Activated CD4-positive, alpha-beta T cell treated with anti-CD3 and anti-CD28 coated beads for 36 hours (primary cell): ENCODE results near the gene FLAD1. TPM values are rescaled to one million over a fixed set of nuclear protein-coding genes. Genes with fewer than 3 reads are reported as not detected.

Source experiments
- ATAC-seq: fragments of 200-7000 bp; cut with Tn5 transposase; one replicate; pipeline ENCODE4 v1.10.0; 2021; ENCODE audit warnings: mild to moderate bottlenecking, moderate library complexity
- CTCF ChIA-PET: fragments of 350-600 bp; sonication (Branson Sonifier 250); formaldehyde crosslinking; loops from one replicate; lab custom pipeline; 2021; ENCODE audit warnings: antibody characterized with exemption; lab: Charles Lee
- POLR2A ChIA-PET: fragments of 350-600 bp; sonication (Branson Sonifier 250); formaldehyde crosslinking; loops from one replicate; lab custom pipeline; 2021; ENCODE audit warnings: antibody characterized with exemption, inconsistent platforms; lab: Charles Lee
- DNase-seq: peaks from one replicate; pipeline ENCODE4 v3.0.0-alpha.2; 2020
- H3K27ac Mint-ChIP-seq: one replicate; pipeline ENCODE4 v1.8.0; 2021; ENCODE audit warnings: mixed read lengths
- H3K27me3 Mint-ChIP-seq: one replicate; pipeline ENCODE4 v1.8.0; 2021; ENCODE audit warnings: mixed read lengths
- H3K36me3 Mint-ChIP-seq: one replicate; pipeline ENCODE4 v1.8.0; 2021; ENCODE audit warnings: low read depth, mixed read lengths
- H3K4me1 Mint-ChIP-seq: one replicate; pipeline ENCODE4 v1.8.0; 2021; ENCODE audit warnings: mixed read lengths
- H3K4me3 Mint-ChIP-seq: one replicate; pipeline ENCODE4 v1.8.0; 2021; ENCODE audit warnings: mild to moderate bottlenecking, moderate library complexity, mixed read lengths
- H3K9me3 Mint-ChIP-seq: one replicate; pipeline ENCODE4 v1.8.0; 2021; ENCODE audit warnings: low read depth, mixed read lengths
- intact Hi-C, 2 experiments: fragments of 100-400 bp; cut with DNase I in 1 of 2; cut with micrococcal nuclease in 1 of 2; formaldehyde crosslinking; loops; one replicate each; pipeline versions ENCODE4 v1.14.2 to v1.15.1; 2022 to 2024; cut with DNase I, micrococcal nuclease
- microRNA-seq: library from miRNA; unstranded; fragments of <30 nt; microRNA quantifications from one replicate; pipeline ENCODE4 v1.2.0, GENCODE V29; 2021; ENCODE audit warnings: borderline replicate concordance
- total RNA-seq, 2 experiments: library from RNA; stranded (reverse); gene quantifications; one replicate each; pipeline ENCODE4 v1.2.3, GENCODE V29; 2021

The FLAD1 gene
- total RNA-seq, 2 experiments from 2014 or later, result 38.0 to 42.4 TPM

DNA sequence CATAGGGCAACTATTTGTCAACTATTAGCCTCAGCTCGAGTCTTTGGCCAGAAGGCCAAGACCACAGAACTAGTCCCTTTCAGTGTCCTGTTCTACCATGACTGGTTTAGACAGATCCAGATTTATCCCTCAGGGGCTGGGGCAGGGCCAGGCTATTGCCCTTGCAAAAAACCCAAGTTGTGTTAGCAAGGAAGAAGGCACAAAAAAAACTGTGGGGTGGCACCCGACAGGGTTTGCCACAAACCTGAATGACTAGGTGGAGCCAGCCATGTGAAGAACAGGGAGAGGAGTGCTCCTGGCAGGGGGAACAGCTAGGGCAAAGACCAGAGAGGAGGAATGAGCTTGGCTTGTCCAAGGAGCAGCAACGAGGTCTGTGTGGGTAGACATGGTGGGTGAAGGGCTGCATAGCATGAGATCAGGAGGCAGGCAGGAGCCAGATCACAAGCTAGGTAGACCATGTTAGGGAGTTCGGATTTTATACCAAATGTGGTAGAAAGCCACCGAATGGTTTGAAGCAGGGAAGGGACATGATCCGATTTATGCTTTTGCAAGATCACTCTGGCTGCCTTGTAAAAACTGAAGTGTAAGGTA lies 54.8 kb downstream of the FLAD1 start:
- no peaks in the 10 kb centered on the region for H3K9me3 Mint-ChIP-seq
- no peak overlapping the region for H3K4me3 Mint-ChIP-seq
- intact Hi-C loops, result no loop called here
- CTCF ChIA-PET, result interaction anchor here (1.2 to 3.3 kb wide), 3 partner anchors 13 to 21 kb away, joined by 3 to 12 read pairs (median 3); no protein-coding TSS in a partner anchor
- ATAC-seq (no peak), DNase-seq (no peak)
- H3K27ac Mint-ChIP-seq, result no peak overlapping the region
- H3K27me3 Mint-ChIP-seq, result no peaks in the 10 kb centered on the region
- POLR2A ChIA-PET, result no interaction called here
- H3K4me1 Mint-ChIP-seq, result no peaks in the 10 kb centered on the region
- H3K36me3 Mint-ChIP-seq, result no peaks in the 10 kb centered on the region

- Mint-ChIP-seq H3K27me3 (no peaks in the 10 kb centered on the region), H3K36me3 (no peaks in the 10 kb centered on the region), H3K4me1 (no peaks in the 10 kb centered on the region), H3K9me3 (no peaks in the 10 kb centered on the region), H3K4me3 (no peak overlapping the region), H3K27ac (no peak overlapping the region)
- ChIA-PET CTCF (interaction anchor here (0.7 to 3.3 kb wide), 4 partner anchors 14 to 47 kb away, joined by 3 to 12 read pairs (median 3); no protein-coding TSS in a partner anchor), POLR2A (no interaction called here)
- intact Hi-C loops, result no loop called here
- ATAC-seq (no peak), DNase-seq (no peak)
These were observed 55.6 kb downstream of the FLAD1 start for GRCh38 chr1:155038602-155039307.

DNA sequence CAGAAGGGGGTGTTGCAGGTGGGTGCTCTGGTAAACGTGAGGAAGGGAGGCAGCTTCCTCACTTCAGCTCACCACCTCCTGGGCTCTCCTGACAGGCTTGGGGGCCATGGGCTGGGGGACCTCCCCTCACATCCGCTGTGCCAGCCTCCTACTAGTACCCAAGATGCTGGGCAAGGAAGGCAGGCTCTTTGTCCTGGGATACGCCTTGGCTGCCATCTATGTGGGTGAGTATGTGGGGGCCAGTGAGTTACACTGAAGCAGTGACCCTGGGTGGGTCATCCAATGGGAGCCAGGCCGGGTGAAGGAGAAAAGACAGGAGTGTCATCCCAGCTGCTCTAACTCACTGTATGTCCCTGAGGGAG lies 56.1 kb downstream of the FLAD1 start:
- Mint-ChIP-seq H3K27me3 (no peaks in the 10 kb centered on the region), H3K36me3 (no peaks in the 10 kb centered on the region), H3K27ac (no peak overlapping the region), H3K4me1 (no peaks in the 10 kb centered on the region), H3K9me3 (no peaks in the 10 kb centered on the region), H3K4me3 (no peak overlapping the region)
- intact Hi-C loops, result no loop called here
- ChIA-PET CTCF (interaction anchor here (0.7 to 3.3 kb wide), 3 partner anchors 17 to 46 kb away, joined by 3 to 12 read pairs (median 3); no protein-coding TSS in a partner anchor), POLR2A (no interaction called here)
- ATAC-seq (no peak), DNase-seq (no peak)

- Mint-ChIP-seq H3K9me3 (no peaks in the 10 kb centered on the region), H3K36me3 (no peaks in the 10 kb centered on the region), H3K27me3 (no peaks in the 10 kb centered on the region), H3K27ac (no peak overlapping the region), H3K4me3 (no peak overlapping the region), H3K4me1 (peaks cover 10% of the 10 kb centered on the region)
- ChIA-PET CTCF (interaction anchor here (0.8 to 6.5 kb wide), 6 partner anchors 12 to 494 kb away, joined by 3 to 67 read pairs (median 4); no protein-coding TSS in a partner anchor), POLR2A (no interaction called here)
- intact Hi-C loops, result no loop called here
- DNase-seq (no peak), ATAC-seq (no peak)
These were observed 57.4 kb downstream of the FLAD1 start for GRCh38 chr1:155040358-155041093.

Small RNA genes lying within 50 kb of the gene (microRNA-seq; reads per million reads assigned to microRNA genes)
- not detected for gene MIR4258

Other genes with a start within 250 kb of the FLAD1 start
- gene KCNN3, start 113.1 kb upstream of the FLAD1 start, total RNA-seq, result under 1 TPM; 0.18 to 0.25 TPM
- gene PMVK, start 46.6 kb upstream of the FLAD1 start, total RNA-seq, result 10 to 100 TPM; 17.0 to 36.9 TPM
- 10 to 100 TPM; 22.6 to 28.1 TPM for gene PBXIP1, start 27.2 kb upstream of the FLAD1 start, total RNA-seq
- gene PYGO2, start 21.6 kb upstream of the FLAD1 start, total RNA-seq, result 10 to 100 TPM; 24.5 to 25.6 TPM
- gene SHC1, start 12.6 kb upstream of the FLAD1 start, total RNA-seq, result 10 to 100 TPM; 45.9 to 65.7 TPM
- 100 to 1,000 TPM; 190 to 196 TPM for gene CKS1B, start 8.7 kb upstream of the FLAD1 start, total RNA-seq
- gene LENEP, start 10.2 kb downstream of the FLAD1 start, total RNA-seq, result under 1 TPM; 0.79 to 0.80 TPM
- gene ZBTB7B, start 19.5 kb downstream of the FLAD1 start, total RNA-seq, result 100 to 1,000 TPM in 1 of 2 experiments, 10 to 100 TPM in 1; 94.0 to 105 TPM
- under 1 TPM; 0.46 to 0.67 TPM for gene DCST2, start 50.4 kb downstream of the FLAD1 start, total RNA-seq
- gene DCST1, start 50.5 kb downstream of the FLAD1 start, total RNA-seq, result not detected
- gene ADAM15, start 68.0 kb downstream of the FLAD1 start, total RNA-seq, result 10 to 100 TPM; 42.4 to 48.8 TPM
- gene EFNA4, start 80.4 kb downstream of the FLAD1 start, total RNA-seq, result 1 to 10 TPM; 6.3 to 6.5 TPM
- 1 to 10 TPM; 5.1 to 6.9 TPM for gene EFNA3, start 95.5 kb downstream of the FLAD1 start, total RNA-seq
- gene EFNA1, start 144.5 kb downstream of the FLAD1 start, total RNA-seq, result 1 to 10 TPM in 1 of 2 experiments, under 1 TPM in 1; 0.82 to 1.1 TPM
- gene SLC50A1, start 152.5 kb downstream of the FLAD1 start, total RNA-seq, result 10 to 100 TPM; 50.2 to 58.0 TPM
- gene DPM3, start 157.2 kb downstream of the FLAD1 start, total RNA-seq, result 10 to 100 TPM; 29.8 to 34.3 TPM
- 100 to 1,000 TPM; 125 to 300 TPM for gene KRTCAP2, start 190.0 kb downstream of the FLAD1 start, total RNA-seq
- 1 to 10 TPM; 6.3 to 6.9 TPM for gene TRIM46, start 190.5 kb downstream of the FLAD1 start, total RNA-seq
- gene THBS3, start 224.6 kb downstream of the FLAD1 start, total RNA-seq, result 10 to 100 TPM; 12.8 to 13.7 TPM
- 10 to 100 TPM; 52.8 to 52.9 TPM for gene MTX1, start 225.4 kb downstream of the FLAD1 start, total RNA-seq